HG03095 (cell line): ENCODE results near the gene ADAMTS5.

Experiments
- ATAC-seq: cut with Tn5 transposase; IDR thresholded peaks from one replicate; pipeline ENCODE4 v1.9.1; 2021; ENCODE audit warnings: moderate library complexity; ENCODE audit not compliant: unreplicated experiment

Gene ADAMTS5

GRCh38 chr21:26888931-26889330, 78.0 kb downstream of the ADAMTS5 start:
- ATAC-seq = no peak

- no peak for ATAC-seq
These were observed 78.6 kb downstream of the ADAMTS5 start for GRCh38 chr21:26888256-26888655.

- no peak for ATAC-seq
These were observed 79.6 kb downstream of the ADAMTS5 start for GRCh38 chr21:26887251-26887650.

- no peak for ATAC-seq
These were observed 82.5 kb downstream of the ADAMTS5 start for GRCh38 chr21:26884436-26884835.

- ATAC-seq = no peak
These were observed 83.1 kb downstream of the ADAMTS5 start for GRCh38 chr21:26883768-26884167.

GRCh38 chr21:26881504-26882228, 85.2 kb downstream of the ADAMTS5 start:
- ATAC-seq = no peak

- no peak for ATAC-seq
These were observed 89.9 kb downstream of the ADAMTS5 start for GRCh38 chr21:26877018-26877417.

- no peak for ATAC-seq
These were observed 92.5 kb downstream of the ADAMTS5 start for GRCh38 chr21:26874347-26874746.
